HS-5 (cell line): ENCODE results near the gene C19orf25.
"Not testable (repeated sequence)": the region's sequence is repeated elsewhere in the genome, so short reads cannot be mapped to it uniquely, and the experiment has no call there.

Source experiments
- DNase-seq: peaks from one replicate; pipeline ENCODE4 v3.0.0-alpha.2; 2012; ENCODE audit warnings: low read depth

C19orf25 gene

DNA sequence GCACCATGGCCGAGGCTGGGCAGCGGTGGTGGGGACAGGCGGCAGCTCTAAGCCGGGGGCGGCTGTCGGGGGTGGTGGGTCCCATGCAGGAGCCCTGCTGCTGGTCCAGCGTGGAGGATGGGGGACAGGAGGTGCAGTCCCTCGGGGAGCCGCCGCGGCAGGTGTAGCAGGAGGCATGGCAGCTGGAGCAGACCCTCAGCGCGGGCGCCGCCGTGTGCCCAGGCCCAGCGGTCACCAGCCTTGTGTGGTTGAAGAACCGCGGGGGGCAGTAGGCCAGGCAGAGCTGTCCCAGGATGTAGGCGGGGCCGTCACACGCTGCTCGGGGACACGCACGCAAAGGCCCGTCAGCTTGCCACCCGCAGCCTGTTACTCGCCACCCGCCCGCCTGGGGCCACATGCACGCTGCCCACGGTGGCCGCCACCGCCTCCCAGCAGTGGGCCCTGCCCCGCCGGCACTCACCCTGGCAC lies 2.9 kb upstream of the C19orf25 start:
- DNase-seq, result no peak

DNA sequence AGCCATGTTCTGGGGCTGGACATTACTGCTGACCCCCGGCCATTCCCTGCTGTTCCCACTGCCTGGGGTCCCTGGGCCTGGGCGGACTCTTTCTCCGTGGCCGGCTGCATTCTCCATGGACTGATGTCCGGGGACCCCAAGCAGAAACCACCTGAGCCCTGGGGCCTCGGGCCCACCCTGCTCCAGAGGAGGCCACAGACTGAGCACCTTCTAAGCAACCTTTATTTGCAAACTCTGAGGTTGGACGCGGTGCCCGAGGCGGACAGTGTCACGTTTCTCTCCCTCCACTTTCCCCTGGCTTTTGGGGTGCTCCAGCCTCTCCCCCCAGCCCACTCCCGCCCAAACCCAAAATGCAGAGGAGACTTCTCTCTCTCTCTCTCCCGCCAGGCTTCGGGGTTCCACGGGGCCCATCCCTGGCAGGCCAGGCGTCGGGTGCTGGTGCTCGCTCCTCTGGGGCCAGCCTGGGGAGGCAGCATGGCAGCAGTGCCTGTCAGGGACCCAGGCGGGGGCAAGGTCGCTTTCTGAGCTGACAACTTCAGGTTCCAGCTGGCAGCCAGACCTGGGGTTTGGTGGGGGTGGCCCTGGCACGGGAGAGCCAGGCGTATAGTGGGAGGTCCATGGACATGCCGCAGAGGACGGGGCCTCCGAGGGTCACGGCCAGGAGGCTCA lies 2.3 kb upstream of the C19orf25 start:
- no peak for DNase-seq

DNA sequence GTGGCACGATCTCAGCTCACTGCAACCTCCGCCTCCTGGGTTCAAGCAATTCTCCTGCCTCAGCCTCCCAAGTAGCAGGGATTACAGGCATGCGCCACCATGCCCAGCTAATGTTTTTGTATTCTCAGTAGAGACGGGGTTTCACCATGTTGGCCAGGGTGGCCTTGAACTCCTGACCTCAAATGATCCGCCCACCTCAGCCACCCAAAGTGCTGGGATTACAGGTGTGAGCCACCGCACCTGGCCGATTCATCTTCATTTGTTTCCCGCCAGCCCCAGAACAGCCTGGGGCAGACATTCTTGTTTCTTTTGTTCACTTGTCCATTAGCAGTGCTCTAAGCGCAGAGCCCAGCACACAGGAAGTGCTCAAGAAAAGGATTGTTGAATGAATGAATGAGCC lies 2.0 kb downstream of the C19orf25 start:
- not testable (repeated sequence) for DNase-seq

DNA sequence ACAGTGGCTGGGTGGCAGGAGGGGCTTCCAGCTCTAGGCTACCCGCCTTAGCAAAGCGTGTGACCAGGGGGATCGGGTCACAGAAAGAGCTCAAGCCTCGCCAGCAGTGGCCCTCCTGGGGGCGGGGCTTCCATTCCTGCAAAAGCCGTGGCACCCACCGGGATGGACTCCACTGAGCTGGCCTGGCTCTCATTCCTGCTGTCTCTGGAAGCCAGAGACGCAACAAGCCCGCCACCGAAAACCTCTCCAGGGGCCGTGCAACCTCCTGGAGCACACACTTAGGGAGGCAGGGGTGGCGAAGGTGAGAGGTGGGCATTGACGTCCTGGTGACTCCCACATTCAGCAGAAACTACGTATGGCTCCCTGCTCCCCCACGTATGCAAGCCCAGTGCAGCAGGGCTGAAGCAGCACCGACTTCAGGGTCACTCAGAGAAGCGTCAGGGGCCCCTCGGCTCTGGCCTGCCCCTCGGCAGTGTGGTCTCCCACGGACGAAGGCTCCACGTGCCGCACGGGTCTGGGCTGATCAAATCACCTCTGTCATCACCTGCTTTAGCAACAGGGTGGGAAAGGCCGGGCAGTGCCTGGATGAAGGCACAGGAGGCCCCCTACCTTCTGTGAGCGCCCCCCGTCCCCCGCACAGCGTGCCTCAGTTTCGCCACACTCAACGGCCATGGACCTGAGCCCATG lies 3.1 kb downstream of the C19orf25 start:
- no peak for DNase-seq

DNA sequence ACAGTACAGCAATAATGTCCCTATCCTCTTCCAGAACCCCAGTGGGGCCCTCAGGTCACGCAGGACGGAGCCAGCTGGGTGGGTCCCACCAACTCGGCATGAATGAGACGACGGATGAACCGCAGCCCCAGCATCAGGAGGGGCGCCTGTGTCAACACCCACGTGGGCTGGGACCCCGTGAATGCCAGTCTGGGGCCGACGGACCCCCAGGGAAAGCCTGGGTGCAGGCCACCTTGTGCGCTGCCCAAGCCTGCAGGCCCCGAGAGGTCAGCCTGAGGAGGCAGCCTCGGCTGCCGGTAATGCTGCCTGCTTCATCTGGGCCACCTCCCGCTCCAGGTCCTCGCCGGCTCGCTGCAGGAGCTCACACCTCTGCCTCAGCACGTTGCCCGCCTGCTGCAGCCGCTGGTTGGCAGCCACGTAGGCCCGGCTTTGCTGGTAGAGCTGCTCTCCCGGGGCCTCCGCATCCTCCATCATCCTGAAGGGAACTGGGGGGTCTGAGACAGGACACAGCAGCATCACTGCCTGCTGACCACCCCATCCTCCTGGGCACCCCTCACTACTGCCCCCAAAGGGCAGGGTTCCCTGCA lies 4.2 kb downstream of the C19orf25 start:
- no peak for DNase-seq

DNA sequence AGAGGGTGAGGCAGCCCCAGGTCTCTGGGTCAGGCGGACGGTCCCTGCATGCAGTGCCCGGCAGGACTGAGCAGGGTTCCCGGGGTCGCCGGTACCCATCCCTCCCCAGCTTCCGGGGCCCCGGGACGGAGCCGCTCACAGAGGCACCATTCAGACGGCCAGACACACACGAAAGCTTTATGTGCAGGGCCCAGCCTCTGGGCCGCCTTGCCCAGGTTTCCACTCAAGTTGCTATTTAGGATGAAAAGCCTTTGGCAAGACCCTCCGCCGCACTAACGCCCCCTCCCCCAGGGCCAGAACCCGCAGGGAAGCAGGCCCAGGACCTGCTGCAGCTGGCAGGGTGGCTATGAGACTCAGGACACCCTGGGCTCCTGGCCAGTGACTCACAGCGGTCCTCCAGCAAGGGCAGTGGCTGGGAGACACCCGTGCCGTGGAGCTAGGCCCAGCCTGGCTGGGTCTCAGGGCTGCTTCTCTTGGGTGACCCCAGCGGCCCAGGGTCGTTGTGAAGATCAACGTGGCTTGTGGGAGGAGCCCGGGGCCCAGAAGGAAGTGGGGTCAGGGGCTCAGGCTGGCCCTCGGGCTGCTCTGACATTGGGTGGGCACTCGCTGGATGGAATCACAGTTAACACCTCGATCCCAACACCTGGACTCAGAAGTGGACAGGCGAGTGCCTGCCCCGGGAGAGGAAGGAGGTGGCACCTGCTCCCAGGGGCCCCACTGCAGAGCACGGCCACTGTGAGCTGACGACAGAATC lies 4.8 kb downstream of the C19orf25 start:
- no peak for DNase-seq

DNA sequence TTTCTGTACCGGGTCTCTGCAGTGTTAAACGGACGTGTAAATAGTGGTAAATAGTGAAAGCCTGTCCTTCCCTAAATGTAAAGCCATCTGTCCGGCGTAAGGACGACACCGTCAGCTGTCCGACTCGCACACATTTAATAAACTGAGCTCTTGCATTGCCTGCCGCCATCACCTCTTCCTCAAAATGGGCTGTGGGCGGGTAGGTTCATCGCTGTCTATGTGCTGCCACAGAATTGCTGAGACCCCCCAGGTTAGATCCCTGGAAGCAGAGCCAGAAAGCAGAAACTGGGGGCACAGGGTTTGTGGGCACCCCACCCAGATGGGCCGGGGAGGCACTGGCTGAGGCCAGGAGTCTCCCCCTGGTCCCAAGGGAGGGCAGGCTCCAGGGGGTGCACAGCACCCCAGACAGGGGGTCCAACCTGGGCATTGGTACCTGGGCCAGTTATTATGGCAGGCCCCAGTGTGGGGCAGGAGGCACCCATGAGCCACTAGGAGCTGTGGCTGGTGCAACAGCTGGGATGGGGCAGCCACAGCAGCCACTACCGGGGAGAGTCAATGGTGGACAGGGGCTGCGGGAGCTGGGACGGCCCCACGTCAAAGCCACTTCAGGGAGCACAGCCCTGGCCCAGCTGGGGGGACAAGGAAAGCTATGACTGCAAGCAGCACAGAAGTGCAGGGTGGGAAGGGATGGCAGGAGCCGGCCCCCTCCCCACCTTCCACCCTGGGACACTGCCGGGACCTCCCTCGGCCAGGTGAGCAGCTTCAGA lies 5.7 kb downstream of the C19orf25 start:
- no peak for DNase-seq

DNA sequence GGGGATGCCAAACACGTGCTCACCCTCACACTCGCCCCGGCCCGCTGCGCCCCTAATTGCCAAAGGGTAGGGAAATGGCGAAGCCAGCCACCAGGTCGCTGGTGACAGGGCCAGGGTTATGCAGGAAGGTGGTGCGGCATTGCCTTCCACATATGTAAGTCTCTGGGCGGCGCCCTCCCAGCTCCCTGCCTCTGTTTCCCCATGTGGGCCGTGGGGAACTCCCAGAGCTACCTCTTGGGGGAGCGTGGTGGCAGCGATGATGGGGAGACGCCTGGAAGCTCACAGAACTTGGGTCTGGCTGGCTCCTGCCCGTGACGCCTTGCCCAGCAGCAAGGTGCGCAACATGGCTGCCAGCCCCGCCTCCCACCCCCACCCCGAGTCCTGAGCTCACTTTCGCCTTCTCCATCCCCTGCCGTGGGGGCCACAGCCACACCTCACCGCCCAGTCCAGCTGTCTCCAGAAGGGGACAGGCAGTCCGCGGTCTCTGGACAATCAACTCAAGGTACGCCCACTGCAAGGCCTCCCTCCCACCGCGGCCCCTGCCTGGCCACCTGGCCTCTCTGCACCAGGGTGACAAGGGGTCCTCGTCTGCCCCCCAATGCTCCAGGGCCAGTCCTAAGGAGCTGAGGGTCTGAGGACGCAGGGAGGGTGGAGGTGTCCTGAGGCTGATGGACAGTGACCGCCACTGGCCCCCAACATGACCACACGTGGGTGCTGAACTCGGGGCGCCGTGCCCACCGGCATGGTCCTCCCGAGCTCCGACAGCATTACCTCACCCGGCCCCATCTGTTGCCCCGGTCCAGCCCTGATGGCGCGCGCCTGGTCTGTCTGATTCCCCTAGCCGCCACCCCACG lies 6.6 kb downstream of the C19orf25 start:
- no peak for DNase-seq

DNA sequence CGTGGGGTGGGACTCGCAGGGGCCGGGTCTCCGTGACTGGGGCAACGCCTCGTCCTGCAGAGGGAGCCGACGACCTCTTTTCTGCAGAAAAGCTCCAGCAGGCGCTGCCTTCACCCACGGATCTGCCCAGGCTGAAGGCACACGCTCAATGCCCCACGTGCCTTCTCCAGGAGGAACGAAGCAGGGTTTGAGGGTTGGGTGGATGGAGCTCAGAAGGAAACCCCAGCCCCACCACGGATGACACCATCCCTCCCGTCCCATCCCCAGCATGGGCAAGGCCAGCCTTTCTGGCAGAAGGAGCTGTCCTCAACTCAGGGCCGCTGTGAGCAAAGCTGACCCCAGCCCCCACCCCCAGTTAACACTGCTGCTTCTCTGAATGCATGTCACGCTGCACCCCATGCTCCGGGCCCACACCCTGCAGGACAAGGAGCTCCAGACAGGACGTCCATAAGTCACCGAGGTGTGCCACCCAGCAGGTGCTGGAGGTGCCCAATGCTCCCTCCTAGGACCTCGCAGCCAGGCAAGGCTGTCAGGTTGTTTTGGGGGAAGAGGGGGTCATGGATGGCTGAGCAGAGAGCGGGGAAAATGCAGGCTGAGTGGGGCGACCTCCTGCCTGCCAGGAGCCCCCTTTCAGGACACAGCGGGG lies 7.4 kb downstream of the C19orf25 start:
- DNase-seq, result no peak

DNA sequence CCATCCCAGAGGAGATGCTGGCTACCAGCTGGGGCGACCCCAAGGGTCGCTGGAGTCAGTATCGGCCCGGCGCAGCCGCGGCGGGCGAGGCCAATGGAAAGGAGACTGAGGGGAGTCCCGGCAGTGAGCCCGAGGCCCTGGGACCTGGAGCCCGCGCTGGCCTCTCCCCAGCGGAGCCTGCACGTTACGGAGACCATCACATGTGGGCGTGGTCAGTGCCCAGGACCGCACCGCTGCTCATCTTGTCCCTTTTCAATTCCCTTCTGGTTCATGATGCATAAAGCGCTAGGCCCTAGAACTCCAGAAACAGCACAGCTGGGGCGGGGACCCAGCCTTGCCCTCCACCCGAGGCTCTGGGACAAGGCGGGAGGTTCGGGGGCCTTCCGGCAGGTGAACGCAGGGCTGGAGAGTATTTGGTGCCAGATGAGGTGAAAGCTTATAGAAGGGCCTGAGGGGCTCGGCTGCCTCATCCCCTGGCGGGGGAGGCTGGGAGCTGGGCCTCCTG lies 8.0 kb downstream of the C19orf25 start:
- no peak for DNase-seq

DNA sequence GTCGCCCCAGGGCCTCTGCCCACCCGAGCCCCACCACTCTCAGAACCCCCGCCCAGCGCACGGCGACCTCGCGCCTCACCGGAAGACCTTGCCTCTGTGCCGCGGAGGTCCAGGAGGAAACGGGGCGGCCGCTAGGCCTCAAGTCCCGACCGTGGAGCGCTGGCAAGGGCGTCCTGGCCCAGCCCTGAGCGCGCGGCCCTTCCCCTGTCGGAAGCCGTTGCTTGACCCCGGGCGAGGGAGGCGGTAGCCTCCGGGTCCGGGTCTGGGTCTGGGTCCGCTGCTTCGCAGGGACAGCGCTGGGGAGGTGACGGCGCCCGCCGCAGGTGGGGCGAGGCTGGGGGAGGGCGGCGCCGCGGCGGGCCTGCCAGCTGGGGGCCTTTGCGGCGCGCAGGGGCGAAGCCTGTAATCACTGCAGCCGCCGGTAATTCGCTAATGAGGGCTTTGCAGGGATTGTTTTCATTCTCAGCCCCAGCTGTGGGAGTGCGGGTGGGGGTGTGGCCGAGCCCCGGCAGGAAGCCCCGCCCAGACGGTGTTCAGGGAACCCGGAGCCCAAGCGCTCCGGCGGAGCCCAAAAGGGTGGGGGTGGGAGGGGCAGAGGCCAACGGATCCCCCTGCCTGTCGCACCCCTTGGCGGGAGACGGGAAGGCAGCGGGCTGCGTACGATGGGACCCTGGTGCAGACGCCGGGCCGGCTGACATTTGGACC lies 8.6 kb downstream of the C19orf25 start:
- no peak for DNase-seq

DNA sequence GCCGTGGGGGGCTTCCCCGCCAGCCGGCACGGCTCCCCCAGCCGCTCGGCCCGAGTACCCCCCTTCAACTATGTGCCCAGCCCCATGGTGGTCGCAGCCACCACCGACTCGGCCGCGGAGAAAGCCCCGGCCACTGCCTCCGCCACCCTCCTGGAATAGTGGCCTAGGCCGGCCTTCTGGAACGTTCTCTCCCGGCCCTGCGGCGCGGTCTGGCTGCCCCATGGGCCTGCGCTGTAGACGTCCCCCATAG lies 9.0 kb downstream of the C19orf25 start:
- DNase-seq, result no peak

DNA sequence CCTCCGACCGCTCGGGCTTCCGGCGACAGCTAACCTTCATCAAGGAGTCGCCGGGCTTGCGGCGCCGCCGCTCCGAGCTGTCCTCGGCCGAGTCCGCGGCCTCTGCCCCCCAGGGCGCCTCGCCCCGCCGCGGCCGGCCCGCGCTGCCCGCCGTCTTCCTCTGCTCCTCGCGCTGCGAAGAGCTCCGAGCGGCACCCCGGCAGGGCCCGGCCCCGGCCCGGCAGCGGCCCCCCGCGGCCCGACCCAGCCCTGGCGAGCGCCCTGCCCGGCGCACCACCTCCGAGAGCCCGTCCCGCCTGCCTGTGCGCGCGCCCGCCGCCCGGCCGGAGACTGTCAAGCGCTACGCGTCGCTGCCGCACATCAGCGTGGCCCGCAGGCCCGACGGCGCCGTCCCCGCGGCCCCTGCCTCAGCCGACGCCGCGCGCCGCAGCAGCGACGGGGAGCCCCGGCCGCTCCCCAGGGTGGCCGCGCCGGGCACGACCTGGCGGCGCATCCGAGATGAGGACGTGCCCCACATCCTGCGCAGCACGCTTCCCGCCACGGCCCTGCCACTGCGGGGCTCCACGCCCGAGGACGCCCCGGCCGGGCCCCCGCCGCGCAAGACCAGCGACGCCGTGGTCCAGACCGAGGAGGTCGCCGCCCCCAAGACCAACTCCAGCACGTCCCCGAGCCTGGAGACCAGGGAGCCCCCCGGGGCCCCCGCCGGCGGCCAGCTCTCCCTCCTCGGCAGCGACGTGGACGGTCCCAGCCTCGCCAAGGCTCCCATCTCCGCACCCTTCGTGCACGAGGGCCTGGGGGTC lies 9.6 kb downstream of the C19orf25 start:
- DNase-seq, result no peak

DNA sequence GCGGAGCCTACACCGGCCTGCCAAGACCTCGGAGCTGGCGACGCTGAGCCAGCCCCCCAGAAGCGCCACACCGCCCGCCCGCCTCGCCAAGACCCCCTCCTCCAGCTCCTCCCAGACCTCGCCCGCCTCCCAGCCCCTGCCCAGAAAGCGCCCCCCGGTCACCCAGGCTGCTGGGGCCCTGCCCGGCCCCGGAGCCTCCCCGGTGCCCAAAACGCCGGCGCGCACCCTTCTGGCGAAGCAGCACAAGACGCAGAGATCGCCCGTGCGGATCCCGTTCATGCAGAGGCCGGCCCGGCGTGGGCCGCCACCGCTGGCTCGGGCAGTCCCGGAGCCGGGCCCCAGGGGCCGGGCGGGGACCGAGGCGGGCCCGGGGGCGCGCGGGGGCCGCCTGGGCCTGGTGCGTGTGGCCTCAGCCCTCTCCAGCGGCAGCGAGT lies 10.2 kb downstream of the C19orf25 start:
- no peak for DNase-seq

DNA sequence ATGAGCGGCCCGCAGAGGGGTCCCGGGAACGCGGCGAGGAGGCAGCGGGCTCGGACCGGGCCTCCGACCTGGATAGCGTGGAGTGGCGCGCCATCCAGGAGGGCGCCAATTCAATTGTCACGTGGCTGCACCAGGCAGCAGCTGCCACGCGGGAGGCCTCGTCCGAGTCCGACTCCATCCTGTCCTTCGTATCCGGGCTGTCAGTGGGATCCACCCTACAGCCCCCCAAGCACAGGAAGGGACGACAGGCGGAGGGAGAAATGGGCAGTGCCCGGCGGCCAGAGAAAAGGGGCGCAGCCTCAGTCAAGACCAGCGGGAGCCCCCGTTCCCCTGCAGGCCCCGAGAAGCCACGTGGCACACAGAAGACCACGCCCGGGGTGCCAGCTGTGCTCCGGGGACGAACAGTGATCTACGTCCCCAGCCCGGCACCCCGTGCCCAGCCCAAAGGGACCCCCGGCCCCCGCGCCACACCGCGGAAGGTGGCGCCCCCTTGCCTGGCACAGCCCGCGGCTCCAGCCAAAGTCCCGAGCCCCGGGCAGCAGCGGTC lies 10.7 kb downstream of the C19orf25 start:
- no peak for DNase-seq

DNA sequence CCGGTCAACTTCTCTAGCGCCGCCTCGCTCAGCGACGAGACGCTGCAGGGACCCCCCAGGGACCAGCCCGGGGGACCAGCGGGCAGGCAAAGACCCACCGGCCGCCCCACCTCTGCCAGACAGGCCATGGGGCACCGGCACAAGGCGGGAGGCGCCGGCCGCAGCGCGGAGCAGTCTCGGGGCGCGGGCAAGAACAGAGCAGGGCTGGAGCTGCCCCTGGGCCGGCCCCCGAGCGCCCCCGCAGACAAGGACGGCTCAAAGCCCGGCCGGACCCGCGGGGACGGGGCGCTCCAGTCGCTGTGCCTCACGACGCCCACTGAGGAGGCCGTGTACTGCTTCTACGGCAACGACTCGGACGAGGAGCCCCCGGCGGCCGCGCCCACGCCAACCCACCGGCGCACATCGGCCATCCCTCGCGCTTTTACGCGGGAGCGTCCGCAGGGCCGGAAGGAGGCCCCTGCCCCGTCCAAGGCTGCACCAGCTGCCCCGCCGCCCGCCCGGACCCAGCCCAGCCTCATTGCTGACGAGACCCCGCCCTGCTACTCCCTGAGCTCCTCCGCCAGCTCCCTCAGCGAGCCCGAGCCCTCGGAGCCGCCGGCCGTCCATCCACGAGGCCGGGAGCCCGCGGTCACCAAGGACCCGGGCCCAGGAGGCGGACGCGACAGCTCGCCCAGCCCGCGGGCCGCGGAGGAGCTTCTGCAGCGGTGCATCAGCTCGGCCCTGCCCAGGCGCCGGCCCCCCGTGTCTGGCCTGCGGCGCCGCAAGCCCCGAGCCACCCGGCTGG lies 11.3 kb downstream of the C19orf25 start:
- DNase-seq, result no peak

DNA sequence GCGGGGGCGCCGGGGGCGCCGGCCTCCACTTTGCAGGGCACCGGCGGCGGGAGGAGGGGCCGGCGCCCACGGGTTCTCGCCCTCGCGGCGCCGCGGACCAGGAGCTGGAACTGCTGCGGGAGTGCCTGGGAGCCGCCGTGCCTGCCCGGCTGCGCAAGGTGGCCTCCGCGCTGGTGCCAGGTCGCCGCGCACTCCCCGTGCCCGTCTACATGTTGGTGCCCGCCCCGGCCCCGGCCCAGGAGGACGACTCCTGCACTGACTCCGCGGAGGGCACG lies 11.9 kb downstream of the C19orf25 start:
- no peak for DNase-seq
